CD14-positive monocyte (primary cell): ENCODE data around the gene SERPINB2. TPM values are rescaled to one million over a fixed set of nuclear protein-coding genes. Genes with fewer than 3 reads are reported as not detected.
A peak's percentile ranks its signal among the peaks of the same experiment; 100 is the strongest.

Experiments
- DNase-seq, 3 donors: peaks; one replicate each; pipeline ENCODE4 v3.0.0-alpha.2; 2011 to 2022
- H2AFZ ChIP-seq: 2 replicates; pipeline ENCODE4 v1.6.0; 2012; ENCODE audit warnings: mild to moderate bottlenecking, low read depth, low read length, inconsistent platforms; ENCODE audit not compliant: insufficient read depth, poor library complexity, severe bottlenecking
- H3K27ac ChIP-seq, 2 donors: 1 replicate in 1 of 2; 2 replicates in 1 of 2; pipeline ENCODE4 v1.5.1; 2012 to 2013; ENCODE audit warnings: low read length in 2 of 2, control low read depth in 1 of 2, inconsistent platforms in 1 of 2, low read depth in 1 of 2, mild to moderate bottlenecking in 1 of 2
- H3K27me3 ChIP-seq, 2 donors: one replicate each; pipeline versions ENCODE4 v1.6.0 to v1.6.1; 2011 to 2013; ENCODE audit warnings: low read length in 2 of 2; ENCODE audit not compliant: control insufficient read depth in 2 of 2, insufficient read depth in 2 of 2
- H3K36me3 ChIP-seq, 2 donors: replicated peaks in 1 of 2; 1 replicate in 1 of 2; 2 replicates in 1 of 2; pipeline versions ENCODE4 v1.5.1 to v1.6.1; 2012 to 2013; ENCODE audit warnings: low read length in 2 of 2, control low read depth in 1 of 2, inconsistent platforms in 1 of 2, mild to moderate bottlenecking in 1 of 2; ENCODE audit not compliant: insufficient read depth in 2 of 2, control insufficient read depth in 1 of 2
- H3K4me1 ChIP-seq, 2 donors: 1 replicate in 1 of 2; 2 replicates in 1 of 2; pipeline versions ENCODE4 v1.5.1 to v1.6.1; 2012 to 2013; ENCODE audit warnings: low read length in 2 of 2, control low read depth in 1 of 2, inconsistent platforms in 1 of 2, mild to moderate bottlenecking in 1 of 2, moderate library complexity in 1 of 2; ENCODE audit not compliant: insufficient read depth in 2 of 2, control insufficient read depth in 1 of 2
- H3K4me2 ChIP-seq: replicated peaks from 2 replicates; pipeline ENCODE3; 2012; ENCODE audit warnings: low read length, moderate library complexity, mild to moderate bottlenecking; ENCODE audit not compliant: poor library complexity, severe bottlenecking; ENCODE audit errors: extremely low read depth
- H3K4me3 ChIP-seq, 3 experiments: fragments of 200-600 bp in 1 of 3; sonication (generic) in 1 of 3; replicated peaks in 1 of 3; 1 replicate in 2 of 3; 2 replicates in 1 of 3; pipeline ENCODE4 v1.5.1; 2011 to 2013; ENCODE audit warnings: low read length in 3 of 3, mild to moderate bottlenecking in 3 of 3, control low read depth in 2 of 3, low read depth in 2 of 3, inconsistent platforms in 1 of 3, moderate library complexity in 1 of 3
- H3K79me2 ChIP-seq: 2 replicates; pipeline ENCODE4 v1.6.0; 2012; ENCODE audit warnings: mild to moderate bottlenecking, control low read depth, inconsistent platforms, low read length, moderate library complexity; ENCODE audit not compliant: insufficient read depth
- H3K9ac ChIP-seq: 2 replicates; pipeline ENCODE4 v1.6.0; 2017; ENCODE audit warnings: low read length, mild to moderate bottlenecking; ENCODE audit not compliant: insufficient read depth, poor library complexity, severe bottlenecking
- H3K9me3 ChIP-seq, 2 donors: replicated peaks in 1 of 2; 1 replicate in 1 of 2; 2 replicates in 1 of 2; pipeline versions ENCODE4 v1.5.1 to v1.6.1; 2012 to 2013; ENCODE audit warnings: low read length in 2 of 2, control low read depth in 1 of 2; ENCODE audit not compliant: control insufficient read depth in 1 of 2, insufficient read depth in 1 of 2
- H4K20me1 ChIP-seq: 2 replicates; pipeline ENCODE4 v1.6.0; 2012; ENCODE audit warnings: mild to moderate bottlenecking, low read length, control low read depth, moderate library complexity; ENCODE audit not compliant: insufficient read depth
- H3K27ac Mint-ChIP-seq, 7 donors: one replicate each; pipeline ENCODE4 v1.8.0; 2020; ENCODE audit warnings: mild to moderate bottlenecking in 7 of 7, mixed read lengths in 7 of 7, moderate library complexity in 6 of 7, inconsistent platforms in 2 of 7
- H3K27me3 Mint-ChIP-seq, 3 donors: one replicate each; pipeline ENCODE4 v1.8.0; 2021 to 2022; ENCODE audit warnings: low read depth in 3 of 3, mild to moderate bottlenecking in 3 of 3, mixed read lengths in 3 of 3, moderate library complexity in 3 of 3, inconsistent platforms in 1 of 3
- H3K36me3 Mint-ChIP-seq, 2 donors: one replicate each; pipeline ENCODE4 v1.8.0; 2020; ENCODE audit warnings: mixed read lengths in 2 of 2, inconsistent platforms in 1 of 2, mild to moderate bottlenecking in 1 of 2
- H3K4me1 Mint-ChIP-seq: one replicate; pipeline ENCODE4 v1.8.0; 2020; ENCODE audit warnings: mild to moderate bottlenecking, mixed read lengths
- H3K4me3 Mint-ChIP-seq, 2 donors: one replicate each; pipeline ENCODE4 v1.8.0; 2020; ENCODE audit warnings: mild to moderate bottlenecking in 2 of 2, mixed read lengths in 2 of 2, moderate library complexity in 1 of 2
- H3K9me3 Mint-ChIP-seq, 7 donors: one replicate each; pipeline ENCODE4 v1.8.0; 2020 to 2022; ENCODE audit warnings: mixed read lengths in 7 of 7, mild to moderate bottlenecking in 6 of 7, moderate library complexity in 6 of 7, inconsistent platforms in 2 of 7
- WGBS: methylation state at CpG from one replicate; pipeline ENCODE4 v1.1.5; 2013; ENCODE audit warnings: missing lambda C conversion rate; ENCODE audit not compliant: insufficient coverage; 5-methylcytosine and 5-hydroxymethylcytosine counted together
- intact Hi-C, 2 donors: fragments of 100-400 bp; cut with micrococcal nuclease; formaldehyde crosslinking; loops; one replicate each; pipeline versions ENCODE4 v1.15.0 to v1.15.1; 2023
- polyA plus RNA-seq, 3 donors: library from polyadenylated mRNA; depleted of rRNA in 1 of 3; unstranded in 2 of 3; stranded (reverse) in 1 of 3; fragments of 300-500 nt in 2 of 3; fragments of >200 nt in 1 of 3; fragmentation: Illumina TruSeq in 2 of 3; gene quantifications; 1 replicate in 2 of 3; 2 replicates in 1 of 3; pipeline ENCODE4 v1.2.3, GENCODE V29; 2012 to 2021
- TF ChIP-seq, protein P1 (sequence below): fragments of 200-600 bp; IDR thresholded peaks from one replicate; pipeline ENCODE4 v1.8.0; 2022; ENCODE audit warnings: antibody characterized with exemption, mild to moderate bottlenecking

SERPINB2 gene
- polyA plus RNA-seq, 3 donors = 14.3 to 60.9 (median 19.9) TPM

DNA sequence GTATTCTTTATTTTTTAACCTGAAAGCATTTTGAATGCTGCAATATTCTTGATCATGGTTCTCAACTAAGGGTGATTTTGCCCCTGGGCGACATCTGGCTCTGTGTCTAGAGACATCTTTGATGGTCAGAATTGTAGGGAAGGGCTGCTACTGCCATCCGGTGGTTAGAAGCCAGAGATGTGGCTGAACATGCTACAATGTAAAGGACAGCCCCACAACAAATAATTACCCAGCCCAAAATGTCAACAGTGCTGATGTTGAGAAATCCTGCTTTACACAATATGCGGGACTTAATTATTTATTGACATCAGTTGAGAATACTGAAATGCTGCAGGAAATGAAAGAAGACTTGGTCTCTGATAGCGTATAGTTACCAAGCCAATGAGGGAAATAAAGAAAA, 37.5 kb upstream of the SERPINB2 start:
- Mint-ChIP-seq H3K4me1 (peaks cover 9% of the 10 kb centered on the region), H3K27ac (peak overlapping the region in 3 of 7 donors; percentile 41 to 69 (median 53)), H3K27me3 (no peaks in the 10 kb centered on the region), H3K9me3 (peaks cover 0 to 2% (median 0%) of the 10 kb centered on the region in 7 donors), H3K36me3 (no peaks in the 10 kb centered on the region), H3K4me3 (peak overlapping the region in 1 of 2 donors; percentile 35)
- TF ChIP-seq, protein P1, sequence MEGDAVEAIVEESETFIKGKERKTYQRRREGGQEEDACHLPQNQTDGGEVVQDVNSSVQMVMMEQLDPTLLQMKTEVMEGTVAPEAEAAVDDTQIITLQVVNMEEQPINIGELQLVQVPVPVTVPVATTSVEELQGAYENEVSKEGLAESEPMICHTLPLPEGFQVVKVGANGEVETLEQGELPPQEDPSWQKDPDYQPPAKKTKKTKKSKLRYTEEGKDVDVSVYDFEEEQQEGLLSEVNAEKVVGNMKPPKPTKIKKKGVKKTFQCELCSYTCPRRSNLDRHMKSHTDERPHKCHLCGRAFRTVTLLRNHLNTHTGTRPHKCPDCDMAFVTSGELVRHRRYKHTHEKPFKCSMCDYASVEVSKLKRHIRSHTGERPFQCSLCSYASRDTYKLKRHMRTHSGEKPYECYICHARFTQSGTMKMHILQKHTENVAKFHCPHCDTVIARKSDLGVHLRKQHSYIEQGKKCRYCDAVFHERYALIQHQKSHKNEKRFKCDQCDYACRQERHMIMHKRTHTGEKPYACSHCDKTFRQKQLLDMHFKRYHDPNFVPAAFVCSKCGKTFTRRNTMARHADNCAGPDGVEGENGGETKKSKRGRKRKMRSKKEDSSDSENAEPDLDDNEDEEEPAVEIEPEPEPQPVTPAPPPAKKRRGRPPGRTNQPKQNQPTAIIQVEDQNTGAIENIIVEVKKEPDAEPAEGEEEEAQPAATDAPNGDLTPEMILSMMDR = peak; percentile 54
- WGBS = 40% methylated on average over 1 of the region's 4 CpGs
- Histone ChIP-seq H4K20me1 (no peaks in the 10 kb centered on the region), H3K36me3 (no peaks in the 10 kb centered on the region), H3K9ac (no peak overlapping the region), H2AFZ (no peak overlapping the region), H3K4me1 (peaks cover 6 to 12% of the 10 kb centered on the region in 2 donors), H3K4me3 (no peak overlapping the region), H3K27ac (peak overlapping the region in 1 of 2 donors; percentile 27), H3K27me3 (no peaks in the 10 kb centered on the region), H3K9me3 (no peaks in the 10 kb centered on the region), H3K4me2 (peak overlapping the region; percentile 8), H3K79me2 (no peaks in the 10 kb centered on the region)
- DNase-seq = peak; percentile 57 to 76 (median 75)
- intact Hi-C loops = loop anchor here in 1 of 2 donors (5.0 kb wide), 1 partner anchor 87 kb away; no protein-coding TSS in a partner anchor

DNA sequence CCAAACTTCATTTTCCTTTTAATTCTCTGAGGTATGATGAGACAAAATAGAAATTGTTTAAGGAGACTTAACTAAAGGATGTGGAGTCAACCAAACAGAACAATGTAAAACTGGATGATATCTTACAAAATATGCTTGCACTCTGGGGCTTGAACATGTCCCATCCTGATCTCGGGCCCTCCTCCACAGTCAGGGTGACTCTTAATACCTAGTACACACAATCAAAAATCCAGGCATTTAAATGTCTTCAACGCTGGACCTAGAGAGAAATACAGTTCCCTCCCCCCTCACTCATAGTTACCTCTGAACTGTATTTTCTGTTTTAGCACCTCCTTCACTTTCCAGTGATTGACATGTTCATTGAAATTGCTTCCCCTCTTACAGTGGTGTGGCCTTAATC, 36.9 kb upstream of the SERPINB2 start:
- WGBS = 100% methylated on average over 1 of the region's 2 CpGs

More for the DNA sequence above, 36.9 kb upstream of the SERPINB2 start:
- Histone ChIP-seq H3K9ac (no peak overlapping the region), H2AFZ (peak overlapping the region; percentile 4), H3K4me3 (no peak overlapping the region), H4K20me1 (no peaks in the 10 kb centered on the region), H3K27ac (no peak overlapping the region), H3K9me3 (no peaks in the 10 kb centered on the region), H3K4me1 (peaks cover 6 to 12% of the 10 kb centered on the region in 2 donors), H3K27me3 (no peaks in the 10 kb centered on the region), H3K4me2 (no peak overlapping the region), H3K36me3 (no peaks in the 10 kb centered on the region), H3K79me2 (no peaks in the 10 kb centered on the region)
- Mint-ChIP-seq H3K27ac (peak overlapping the region in 4 of 7 donors; percentile 37 to 73 (median 66)), H3K9me3 (peaks cover 0 to 4% (median 0%) of the 10 kb centered on the region in 7 donors), H3K27me3 (no peaks in the 10 kb centered on the region), H3K4me1 (peaks cover 9% of the 10 kb centered on the region), H3K4me3 (no peak overlapping the region), H3K36me3 (no peaks in the 10 kb centered on the region)
- DNase-seq = no peak
- intact Hi-C loops = loop anchor here in 1 of 2 donors (5.0 kb wide), 1 partner anchor 87 kb away; no protein-coding TSS in a partner anchor
- TF ChIP-seq, protein P1 = no peak
